ENCODE results near the gene MBOAT7. TPM values are rescaled to one million over a fixed set of nuclear protein-coding genes. Genes with fewer than 3 reads are reported as not detected.

MBOAT7 gene
- total RNA-seq, 1 experiment from 2014 or later, result 32.8 TPM

- no peak for DNase-seq (ENCODE audit: low read depth, low spot score)
- in situ Hi-C loops (cut with HindIII; ENCODE audit: low pct_unique_long_range_greater_than_20kb, low sequenced_read_pairs), result no loop called here
Observed at GRCh38 chr19:54156490-54156889, 32.9 kb downstream of the MBOAT7 start.

DNA sequence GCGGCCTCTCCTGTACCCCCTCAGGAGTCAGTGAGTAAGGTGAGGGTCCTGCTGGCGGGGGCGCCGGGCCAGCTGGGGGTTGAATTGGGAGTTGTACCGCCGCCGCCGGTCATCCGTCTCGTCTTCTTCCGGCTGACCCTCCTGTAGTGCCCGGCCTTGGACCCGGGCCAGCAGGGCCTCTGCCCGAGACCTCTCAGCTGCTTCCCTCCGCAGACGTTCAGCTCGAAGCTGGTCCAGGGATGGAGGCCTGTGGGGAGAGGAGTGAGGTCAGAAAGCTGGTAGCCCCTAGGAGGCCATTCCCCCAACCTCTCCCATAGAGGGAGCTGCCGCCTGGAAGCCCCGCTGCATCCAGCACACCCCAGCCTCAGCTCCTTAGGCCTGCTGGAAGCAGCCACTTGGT, 33.7 kb downstream of the MBOAT7 start:
- in situ Hi-C loops (cut with HindIII; ENCODE audit: low pct_unique_long_range_greater_than_20kb, low sequenced_read_pairs), result no loop called here
- no peak for DNase-seq (ENCODE audit: low read depth, low spot score)

DNA sequence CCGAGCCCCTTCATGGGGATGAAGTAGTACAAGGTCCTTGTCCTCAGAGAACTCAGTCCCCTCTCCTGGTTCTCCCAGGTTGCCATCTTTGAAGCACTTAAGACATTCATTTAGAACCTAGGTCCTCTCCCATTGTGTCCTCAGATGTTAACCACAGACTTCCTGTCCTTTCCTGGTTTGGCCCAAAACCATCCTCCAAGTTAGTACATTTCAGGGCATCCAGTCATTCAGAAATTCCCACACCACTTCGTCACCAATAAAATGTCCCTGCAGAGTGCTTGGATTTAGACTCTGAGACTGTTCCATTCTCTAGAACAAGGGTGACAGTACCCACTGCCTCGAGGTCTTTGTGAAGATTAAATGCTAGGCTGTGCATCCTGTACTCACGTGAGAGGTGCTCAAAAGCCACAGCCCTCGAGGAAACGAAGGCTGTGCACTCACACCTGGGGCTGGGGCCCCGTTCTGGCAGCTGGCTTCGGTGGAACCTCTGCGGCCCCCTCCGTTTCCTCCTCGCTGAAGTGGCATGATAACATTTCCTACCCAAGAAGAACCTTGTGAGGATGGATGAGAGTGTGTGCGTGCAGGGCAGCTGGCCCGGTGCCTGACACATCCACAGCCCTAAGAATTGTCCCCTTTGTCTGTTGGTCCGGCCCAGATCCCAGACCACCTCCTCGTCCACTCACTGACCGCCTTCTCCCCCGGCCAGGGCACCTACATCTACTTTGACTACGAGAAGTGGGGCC, 34.6 kb downstream of the MBOAT7 start:
- in situ Hi-C loops (cut with HindIII; ENCODE audit: low pct_unique_long_range_greater_than_20kb, low sequenced_read_pairs), result no loop called here
- DNase-seq (ENCODE audit: low read depth, low spot score), result no peak

GRCh38 chr19:54153731-54154326, 35.6 kb downstream of the MBOAT7 start:
- DNase-seq (ENCODE audit: low read depth, low spot score), result no peak

DNA sequence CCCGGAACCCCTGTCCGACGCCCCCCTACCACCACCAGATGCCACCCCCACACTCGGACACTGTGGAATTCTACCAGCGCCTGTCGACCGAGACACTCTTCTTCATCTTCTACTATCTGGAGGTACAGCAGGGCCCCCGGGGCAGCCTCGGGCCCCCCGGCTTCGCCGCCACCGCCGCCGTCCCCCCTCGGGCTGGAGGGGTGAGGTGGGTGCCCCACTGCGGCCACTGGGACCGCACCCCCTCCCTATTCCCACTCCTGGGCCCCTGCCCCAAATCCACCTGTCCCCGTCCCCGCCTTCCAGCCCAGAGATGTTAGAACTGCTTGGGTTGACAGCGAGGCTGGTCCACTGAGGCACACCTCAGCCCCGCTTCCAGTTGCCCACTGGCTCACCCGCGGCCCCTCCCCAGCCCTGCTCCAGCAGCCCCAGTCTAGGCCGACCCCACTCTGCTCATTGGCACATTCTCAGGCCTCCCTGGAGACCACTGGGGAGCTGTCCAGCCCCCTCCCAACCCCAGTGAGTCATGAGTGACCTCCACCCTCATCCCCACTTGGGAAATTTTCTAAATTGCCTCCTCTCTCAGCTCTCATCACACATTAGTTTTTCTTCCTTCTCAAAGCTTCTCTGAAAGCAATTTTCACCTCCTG, 36.4 kb downstream of the MBOAT7 start:
- in situ Hi-C loops (cut with HindIII; ENCODE audit: low pct_unique_long_range_greater_than_20kb, low sequenced_read_pairs), result no loop called here
- no peak for DNase-seq (ENCODE audit: low read depth, low spot score)

More at GRCh38 chr19:54153731-54154326, 35.6 kb downstream of the MBOAT7 start:
- in situ Hi-C loops (cut with HindIII; ENCODE audit: low pct_unique_long_range_greater_than_20kb, low sequenced_read_pairs), result no loop called here

- in situ Hi-C loops (cut with HindIII; ENCODE audit: low pct_unique_long_range_greater_than_20kb, low sequenced_read_pairs), result no loop called here
- no peak for DNase-seq (ENCODE audit: low read depth, low spot score)
Observed at GRCh38 chr19:54152267-54152666, 37.1 kb downstream of the MBOAT7 start.

DNA sequence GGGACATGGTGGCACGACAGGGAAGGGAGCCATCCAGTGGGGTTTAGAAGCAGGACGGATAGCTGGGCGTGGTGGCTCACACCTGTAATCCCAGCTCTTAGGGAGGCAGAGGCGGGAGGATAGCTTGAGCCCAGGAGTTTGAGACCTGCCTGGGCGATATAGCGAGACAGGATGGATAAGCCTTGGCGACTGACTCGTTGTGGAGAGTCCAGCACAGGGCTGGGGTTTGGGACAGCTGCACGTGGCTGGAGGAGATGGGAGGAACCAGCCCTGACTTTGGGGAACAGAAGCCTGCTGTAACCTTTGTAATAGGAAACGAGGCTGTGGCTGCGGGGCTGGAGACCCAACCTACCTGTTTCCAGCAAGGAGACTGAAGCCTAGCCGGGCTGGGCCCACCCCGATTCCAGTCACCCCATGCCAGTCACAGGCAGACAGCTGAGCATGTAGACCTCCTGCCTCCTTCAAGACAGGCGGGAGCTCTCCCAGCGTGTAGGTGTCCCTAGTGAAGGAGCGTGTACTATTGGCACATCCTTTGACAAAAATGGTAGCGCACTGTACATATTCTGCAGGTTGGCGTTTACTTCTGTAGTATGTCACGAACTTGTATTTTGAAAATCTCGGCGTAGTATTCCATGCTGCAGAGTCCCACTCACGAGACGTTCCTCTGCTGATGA, 37.9 kb downstream of the MBOAT7 start:
- in situ Hi-C loops (cut with HindIII; ENCODE audit: low pct_unique_long_range_greater_than_20kb, low sequenced_read_pairs), result no loop called here
- DNase-seq (ENCODE audit: low read depth, low spot score), result no peak

DNA sequence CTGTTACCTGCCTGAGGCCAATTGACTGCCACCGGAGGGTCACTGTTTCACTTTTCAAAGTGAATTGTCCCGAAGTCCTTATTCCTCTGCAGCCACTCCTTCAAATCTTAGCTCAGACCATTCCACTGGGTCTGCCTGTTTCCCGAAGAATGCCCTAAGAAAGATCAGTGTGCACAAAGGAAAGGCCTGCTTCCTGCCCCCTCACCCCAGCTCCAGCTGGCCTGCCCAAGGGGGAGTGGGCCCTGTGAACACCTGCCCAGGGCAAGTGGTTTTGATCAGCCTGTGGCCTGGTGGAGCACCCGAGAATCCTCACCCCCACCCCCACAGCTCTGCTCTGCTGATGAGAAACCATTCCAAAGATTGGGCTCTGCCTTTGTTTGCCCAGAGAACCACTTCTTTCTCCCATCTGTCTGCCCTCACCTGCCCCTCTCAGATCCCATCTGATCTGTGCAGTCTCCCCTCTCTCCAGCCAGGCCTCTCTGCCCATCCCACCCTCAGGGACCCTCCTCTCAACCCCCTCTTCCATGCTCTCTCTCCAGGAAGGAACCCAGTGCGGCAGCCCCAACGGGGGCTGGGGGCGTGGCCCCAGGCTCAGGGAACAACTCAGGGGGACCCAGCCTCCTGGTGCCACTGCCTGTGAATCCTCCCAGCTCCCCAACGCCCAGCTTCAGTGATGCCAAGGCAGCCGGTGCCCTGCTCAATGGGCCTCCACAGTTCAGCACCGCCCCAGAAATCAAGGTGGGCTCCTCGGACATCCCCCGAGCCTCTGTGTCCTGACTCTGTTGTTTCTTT, 40.2 kb downstream of the MBOAT7 start:
- in situ Hi-C loops (cut with HindIII; ENCODE audit: low pct_unique_long_range_greater_than_20kb, low sequenced_read_pairs), result no loop called here
- DNase-seq (ENCODE audit: low read depth, low spot score), result no peak

GRCh38 chr19:54148158-54148557, 41.2 kb downstream of the MBOAT7 start:
- no peak for DNase-seq (ENCODE audit: low read depth, low spot score)
- in situ Hi-C loops (cut with HindIII; ENCODE audit: low pct_unique_long_range_greater_than_20kb, low sequenced_read_pairs), result no loop called here

- in situ Hi-C loops (cut with HindIII; ENCODE audit: low pct_unique_long_range_greater_than_20kb, low sequenced_read_pairs), result no loop called here
- DNase-seq (ENCODE audit: low read depth, low spot score), result no peak
Observed at GRCh38 chr19:54147676-54148075, 41.7 kb downstream of the MBOAT7 start.

- DNase-seq (ENCODE audit: low read depth, low spot score), result no peak
- in situ Hi-C loops (cut with HindIII; ENCODE audit: low pct_unique_long_range_greater_than_20kb, low sequenced_read_pairs), result no loop called here
Observed at GRCh38 chr19:54145541-54146158, 43.7 kb downstream of the MBOAT7 start.

DNA sequence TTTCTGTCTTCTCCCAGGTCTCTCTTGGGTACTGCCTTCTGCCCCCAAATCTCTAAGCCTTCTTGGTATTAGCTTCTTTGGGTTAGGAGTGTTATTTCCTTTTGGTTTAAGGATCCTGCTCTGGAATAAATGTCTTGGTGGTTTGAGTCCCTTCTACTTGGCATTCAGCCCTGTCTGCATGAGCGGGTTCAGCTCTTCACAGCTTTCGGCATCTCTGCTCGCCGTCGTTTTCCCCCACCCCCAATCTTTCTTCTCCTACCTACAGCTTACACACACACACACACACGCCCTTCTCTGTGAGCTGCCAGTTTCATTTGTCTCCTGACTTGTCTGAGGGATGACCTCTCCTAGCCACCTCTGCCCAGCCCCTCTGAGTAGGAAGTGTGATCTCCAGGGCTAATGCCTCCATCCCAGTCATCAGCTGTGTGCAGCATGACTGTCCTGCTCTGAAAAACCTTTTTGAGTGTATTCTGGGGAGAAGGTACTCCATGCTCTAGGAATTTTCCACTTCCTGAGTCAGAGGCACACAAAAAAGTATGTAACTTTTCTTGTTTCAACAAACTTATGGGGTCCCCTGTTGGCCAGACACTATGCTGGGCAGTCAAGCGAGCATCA, 47.1 kb downstream of the MBOAT7 start:
- no peak for DNase-seq (ENCODE audit: low read depth, low spot score)
- in situ Hi-C loops (cut with HindIII; ENCODE audit: low pct_unique_long_range_greater_than_20kb, low sequenced_read_pairs), result no loop called here

GRCh38 chr19:54141356-54141755, 48.0 kb downstream of the MBOAT7 start:
- in situ Hi-C loops (cut with HindIII; ENCODE audit: low pct_unique_long_range_greater_than_20kb, low sequenced_read_pairs), result no loop called here

GRCh38 chr19:54138489-54139256, 50.7 kb downstream of the MBOAT7 start:
- no peak for DNase-seq (ENCODE audit: low read depth, low spot score)
- in situ Hi-C loops (cut with HindIII; ENCODE audit: low pct_unique_long_range_greater_than_20kb, low sequenced_read_pairs), result no loop called here

More at GRCh38 chr19:54141356-54141755, 48.0 kb downstream of the MBOAT7 start:
- no peak for DNase-seq (ENCODE audit: low read depth, low spot score)

GRCh38 chr19:54137699-54138488, 51.5 kb downstream of the MBOAT7 start, which contains the start of gene CNOT3:
Gene CNOT3 (plus strand): TSS chr19:54137762. CDS start chr19:54142979, 5,217 bp downstream.
- DNase-seq (ENCODE audit: low read depth, low spot score), result no peak
- in situ Hi-C loops (cut with HindIII; ENCODE audit: low pct_unique_long_range_greater_than_20kb, low sequenced_read_pairs), result no loop called here
